K562 (cell line): Measurements from ENCODE around the gene SDK1. TPM values are rescaled to one million over a fixed set of nuclear protein-coding genes. Genes with fewer than 3 reads are reported as not detected.

Source experiments
- CEBPB ChIP-seq: fragments of 450-650 bp; IDR thresholded peaks from 2 replicates; pipeline ENCODE4 v1.6.1; 2016; ENCODE audit warnings: missing genetic modification characterization, missing compliant biosample characterization
- ELF1 ChIP-seq: fragments of 200-800 bp; sonication (Bioruptor generic); IDR thresholded peaks from 2 replicates; pipeline ENCODE4 v1.6.1; 2016; ENCODE audit warnings: missing genetic modification characterization, missing compliant biosample characterization
- GTF2E2 ChIP-seq: fragments of 200-800 bp; sonication (Bioruptor generic); IDR thresholded peaks from 2 replicates; pipeline ENCODE4 v1.6.1; 2016; ENCODE audit warnings: missing genetic modification characterization, missing compliant biosample characterization
- JUN ChIP-seq, 2 experiments: sonication (generic) in 1 of 2; formaldehyde crosslinking in 1 of 2; IDR thresholded peaks; 2 replicates each; pipeline versions ENCODE4 v1.6.1 to v1.8.0; 2012 to 2022; ENCODE audit warnings: borderline replicate concordance in 2 of 2, mild to moderate bottlenecking in 2 of 2, improper control_type of control experiment in 1 of 2, low read depth in 1 of 2, low read length in 1 of 2, missing genetic modification reagents in 1 of 2
- NR2F6 ChIP-seq: fragments of 450-650 bp; formaldehyde crosslinking; IDR thresholded peaks from 2 replicates; pipeline ENCODE4 v1.4.0; 2020; ENCODE audit warnings: mild to moderate bottlenecking
- PTBP1 ChIP-seq: fragments of 200-400 bp; formaldehyde crosslinking; IDR thresholded peaks from 2 replicates; pipeline ENCODE4 v1.6.1; 2017; ENCODE audit warnings: low read depth, low read length
- SPI1 ChIP-seq: IDR thresholded peaks from 2 replicates; pipeline ENCODE4 v1.6.1; 2011; ENCODE audit warnings: low read depth, low read length, control low read depth, borderline replicate concordance
- TAL1 ChIP-seq: fragments of 450-650 bp; IDR thresholded peaks from 2 replicates; pipeline ENCODE4 v1.6.1; 2016; ENCODE audit warnings: mild to moderate bottlenecking
- U2AF1 ChIP-seq: fragments of 200-400 bp; formaldehyde crosslinking; optimal IDR thresholded peaks from 2 replicates; pipeline ENCODE3; 2017; ENCODE audit warnings: mild to moderate bottlenecking, low read depth, low read length, moderate library complexity
- ZFP36 ChIP-seq: fragments of 150-350 bp; IDR thresholded peaks from 2 replicates; pipeline ENCODE4 v1.6.1; 2018; ENCODE audit warnings: low read length, low read depth; ENCODE audit not compliant: partially characterized antibody
- ZNF507 ChIP-seq: conservative IDR thresholded peaks from 2 replicates; pipeline ENCODE4 v1.6.1; 2017; ENCODE audit warnings: missing genetic modification characterization, missing compliant biosample characterization
- polyA plus RNA-seq, 8 experiments: library from polyadenylated mRNA; depleted of rRNA in 4 of 8; stranded (reverse) in 5 of 8; unstranded in 3 of 8; fragments of >200 nt; fragmentation: Nextera tagmentation in 2 of 8; fragmentation: Illumina TruSeq in 1 of 8; extraction: Ambion mirVana in 2 of 8; extraction: Trizol in 1 of 8; gene quantifications; 2 replicates each; pipeline versions ENCODE4 v1.2.1 to v1.2.3, GENCODE V29; 2011 to 2014; ENCODE audit warnings: inconsistent platforms in 1 of 8, missing spikeins in 1 of 8
- total RNA-seq, 7 experiments: library from RNA; depleted of rRNA in 6 of 7; stranded (reverse); fragments of >200 nt in 6 of 7; fragmentation: Illumina TruSeq in 2 of 7; extraction: Trizol in 2 of 7; gene quantifications; 2 replicates each; pipeline versions ENCODE4 v1.2.1 to v1.2.3, GENCODE V29; 2011 to 2021; ENCODE audit warnings: low replicate concordance in 1 of 7
- TF ChIP-seq, protein P1 (sequence below): sonication (generic); formaldehyde crosslinking; IDR thresholded peaks from 2 replicates; pipeline ENCODE4 v1.8.0; 2022; ENCODE audit warnings: mild to moderate bottlenecking, missing genetic modification reagents
- TF ChIP-seq, protein P2 (sequence below): sonication (generic); formaldehyde crosslinking; IDR thresholded peaks from 2 replicates; pipeline ENCODE4 v1.9.0; 2022; ENCODE audit warnings: mild to moderate bottlenecking, missing genetic modification reagents
- TF ChIP-seq, protein P3 (sequence below), 3 experiments: fragments of 200-800 bp in 1 of 3; fragments of 250-450 bp in 1 of 3; fragments of 450-650 bp in 1 of 3; sonication (Bioruptor Pico) in 1 of 3; sonication (Bioruptor generic) in 1 of 3; formaldehyde crosslinking in 1 of 3; IDR thresholded peaks; 2 replicates each; pipeline versions ENCODE4 v1.6.1 to v1.8.0; 2016 to 2022; ENCODE audit warnings: mild to moderate bottlenecking in 2 of 3, missing genetic modification characterization in 2 of 3, missing compliant biosample characterization in 1 of 3, moderate library complexity in 1 of 3

SDK1 gene
- total and polyA plus RNA-seq, 9 of the 15 experiments (the other 6 are each of a cell fraction or from before 2014, with no cell fraction given) = 0.16 TPM; not detected in 8

DNA sequence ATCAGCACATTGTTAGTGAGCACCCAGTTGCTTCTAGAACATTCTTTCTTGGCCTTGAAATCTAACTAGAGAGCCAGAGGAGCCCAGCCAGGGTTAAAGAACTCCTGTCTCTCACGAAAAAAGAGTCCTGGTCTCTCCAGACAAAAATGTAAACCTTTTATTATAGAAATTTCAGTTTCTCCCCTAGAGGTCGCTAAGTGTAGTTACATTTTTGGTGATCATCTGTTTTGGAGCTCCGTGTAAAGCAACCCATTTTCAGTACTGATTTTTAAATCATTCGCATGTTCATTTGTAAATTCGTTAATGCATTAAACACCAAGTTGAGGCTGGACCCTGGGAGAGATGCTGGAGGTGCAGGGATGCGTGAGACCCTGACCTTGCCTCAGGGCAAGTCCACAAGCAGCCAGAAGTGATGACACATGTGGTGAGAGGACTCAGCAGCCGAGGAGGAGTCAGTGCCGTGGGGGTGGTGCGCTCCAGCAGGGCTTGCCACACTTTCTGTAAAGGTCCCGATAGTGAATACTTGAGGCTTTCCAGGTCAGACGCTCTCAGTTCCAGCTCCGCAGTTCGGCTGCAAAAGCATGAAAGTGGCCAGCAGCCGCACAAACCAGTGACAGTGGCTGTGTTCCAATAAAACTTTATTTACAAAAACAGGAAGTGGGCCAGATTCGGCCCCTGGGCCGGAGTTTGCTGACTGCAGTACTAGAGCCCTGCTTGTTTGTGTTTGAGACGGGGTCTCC lies 802.5 kb downstream of the SDK1 start (continued):
- TF ChIP-seq JUN (IDR thresholded peaks at IDR 0.05; ENCODE audit: borderline replicate concordance, low read depth, low read length) = no peak
- TF ChIP-seq JUN (CRISPR knock-in tag; IDR thresholded peaks at IDR 0.05; ENCODE audit: borderline replicate concordance) = no peak
- TF ChIP-seq TAL1 = no peak
- TF ChIP-seq U2AF1 = no peak
- 0 out of 2 replicates have a peak, but pooled peaks have one; percentile 6 for TF ChIP-seq CEBPB
- TF ChIP-seq SPI1 = peak; percentile 93
- peak; percentile 28 for TF ChIP-seq ZFP36
- TF ChIP-seq, protein P1, sequence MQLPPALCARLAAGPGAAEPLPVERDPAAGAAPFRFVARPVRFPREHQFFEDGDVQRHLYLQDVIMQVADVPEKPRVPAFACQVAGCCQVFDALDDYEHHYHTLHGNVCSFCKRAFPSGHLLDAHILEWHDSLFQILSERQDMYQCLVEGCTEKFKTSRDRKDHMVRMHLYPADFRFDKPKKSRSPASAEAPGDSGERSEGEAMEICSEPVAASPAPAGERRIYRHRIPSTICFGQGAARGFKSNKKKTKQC (CRISPR knock-in tag) = no peak
- TF ChIP-seq, protein P2, sequence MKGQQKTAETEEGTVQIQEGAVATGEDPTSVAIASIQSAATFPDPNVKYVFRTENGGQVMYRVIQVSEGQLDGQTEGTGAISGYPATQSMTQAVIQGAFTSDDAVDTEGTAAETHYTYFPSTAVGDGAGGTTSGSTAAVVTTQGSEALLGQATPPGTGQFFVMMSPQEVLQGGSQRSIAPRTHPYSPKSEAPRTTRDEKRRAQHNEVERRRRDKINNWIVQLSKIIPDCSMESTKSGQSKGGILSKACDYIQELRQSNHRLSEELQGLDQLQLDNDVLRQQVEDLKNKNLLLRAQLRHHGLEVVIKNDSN (CRISPR knock-in tag) = no peak
- peak; percentile 65 for TF ChIP-seq ELF1
- TF ChIP-seq NR2F6 (CRISPR knock-in tag) = no peak
- TF ChIP-seq GTF2E2 = no peak
- no peak for TF ChIP-seq ZNF507 (tag)
- no peak for TF ChIP-seq PTBP1
- TF ChIP-seq, protein P3, sequence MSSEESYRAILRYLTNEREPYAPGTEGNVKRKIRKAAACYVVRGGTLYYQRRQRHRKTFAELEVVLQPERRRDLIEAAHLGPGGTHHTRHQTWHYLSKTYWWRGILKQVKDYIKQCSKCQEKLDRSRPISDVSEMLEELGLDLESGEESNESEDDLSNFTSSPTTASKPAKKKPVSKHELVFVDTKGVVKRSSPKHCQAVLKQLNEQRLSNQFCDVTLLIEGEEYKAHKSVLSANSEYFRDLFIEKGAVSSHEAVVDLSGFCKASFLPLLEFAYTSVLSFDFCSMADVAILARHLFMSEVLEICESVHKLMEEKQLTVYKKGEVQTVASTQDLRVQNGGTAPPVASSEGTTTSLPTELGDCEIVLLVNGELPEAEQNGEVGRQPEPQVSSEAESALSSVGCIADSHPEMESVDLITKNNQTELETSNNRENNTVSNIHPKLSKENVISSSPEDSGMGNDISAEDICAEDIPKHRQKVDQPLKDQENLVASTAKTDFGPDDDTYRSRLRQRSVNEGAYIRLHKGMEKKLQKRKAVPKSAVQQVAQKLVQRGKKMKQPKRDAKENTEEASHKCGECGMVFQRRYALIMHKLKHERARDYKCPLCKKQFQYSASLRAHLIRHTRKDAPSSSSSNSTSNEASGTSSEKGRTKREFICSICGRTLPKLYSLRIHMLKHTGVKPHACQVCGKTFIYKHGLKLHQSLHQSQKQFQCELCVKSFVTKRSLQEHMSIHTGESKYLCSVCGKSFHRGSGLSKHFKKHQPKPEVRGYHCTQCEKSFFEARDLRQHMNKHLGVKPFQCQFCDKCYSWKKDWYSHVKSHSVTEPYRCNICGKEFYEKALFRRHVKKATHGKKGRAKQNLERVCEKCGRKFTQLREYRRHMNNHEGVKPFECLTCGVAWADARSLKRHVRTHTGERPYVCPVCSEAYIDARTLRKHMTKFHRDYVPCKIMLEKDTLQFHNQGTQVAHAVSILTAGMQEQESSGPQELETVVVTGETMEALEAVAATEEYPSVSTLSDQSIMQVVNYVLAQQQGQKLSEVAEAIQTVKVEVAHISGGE (CRISPR knock-in tag; IDR thresholded peaks at IDR 0.05) = no peak
